B cell (primary cell): Measurements from ENCODE around the gene C16orf92.

ENCODE experiments used
- CTCF ChIP-seq: fragments of 200-600 bp; IDR thresholded peaks from one replicate; pipeline ENCODE4 v1.8.0; 2022; ENCODE audit warnings: antibody characterized with exemption, mild to moderate bottlenecking
- EZH2 ChIP-seq: IDR thresholded peaks from 2 replicates; pipeline ENCODE4 v1.6.1; 2012; ENCODE audit warnings: borderline replicate concordance, low read depth, mild to moderate bottlenecking, moderate library complexity, low read length; ENCODE audit not compliant: insufficient read depth, poor library complexity, severe bottlenecking

- TF ChIP-seq CTCF (no peak), EZH2 (no peak)
Measured at GRCh38 chr16:29993903-29994599, 28.9 kb upstream of the C16orf92 start.
